Spinal cord (tissue), 10 donors: ENCODE data around the gene FCN3. TPM values are rescaled to one million over a fixed set of nuclear protein-coding genes. Genes with fewer than 3 reads are reported as not detected.

Experiments used
- DNase-seq, 6 donors: peaks; one replicate each; pipeline versions ENCODE4 v3.0.0 to v3.0.0-alpha.2; 2013 to 2015; ENCODE audit warnings: low spot score in 6 of 6, low read depth in 4 of 6
- H3K27ac ChIP-seq: one replicate; pipeline ENCODE4 v1.5.1; 2013; ENCODE audit warnings: low read depth, low read length, control low read depth
- H3K27me3 ChIP-seq: one replicate; pipeline ENCODE4 v1.6.1; 2013; ENCODE audit warnings: low read length; ENCODE audit not compliant: control insufficient read depth, insufficient read depth
- H3K36me3 ChIP-seq: one replicate; pipeline ENCODE4 v1.6.1; 2013; ENCODE audit warnings: low read length; ENCODE audit not compliant: control insufficient read depth, insufficient read depth
- H3K4me1 ChIP-seq: one replicate; pipeline ENCODE4 v1.6.1; 2013; ENCODE audit warnings: low read length; ENCODE audit not compliant: control insufficient read depth, insufficient read depth
- H3K4me3 ChIP-seq: one replicate; pipeline ENCODE4 v1.5.1; 2013; ENCODE audit warnings: low read depth, low read length, control low read depth
- H3K9me3 ChIP-seq: one replicate; pipeline ENCODE4 v1.6.1; 2013; ENCODE audit warnings: low read length; ENCODE audit not compliant: control insufficient read depth, insufficient read depth
- WGBS: methylation state at CpG from one replicate; pipeline ENCODE4 v1.1.5; 2013; ENCODE audit warnings: missing lambda C conversion rate; ENCODE audit not compliant: insufficient coverage; 5-methylcytosine and 5-hydroxymethylcytosine counted together
- polyA plus RNA-seq, 2 donors: library from polyadenylated mRNA; unstranded; fragments of 120-200 nt; gene quantifications; one replicate each; pipeline ENCODE4 v1.2.1, GENCODE V29; 2013; ENCODE audit not compliant: insufficient read length in 2 of 2
- total RNA-seq, 2 donors: library from RNA; depleted of rRNA in 1 of 2; stranded (reverse); fragments of 120-200 nt in 1 of 2; fragments of >200 nt in 1 of 2; gene quantifications; one replicate each; pipeline versions ENCODE4 v1.2.3 to v1.2.4, GENCODE V29; 2013 to 2014
- donor health status: healthy.

Gene FCN3
- total and polyA plus RNA-seq, 4 donors = 0.27 to 0.44 TPM; not detected in 2

GRCh38 chr1:27381969-27382762, 7.5 kb upstream of the FCN3 start:
- H3K27ac ChIP-seq = no peak overlapping the region
- no peak for DNase-seq
- H3K27me3 ChIP-seq = peaks cover 3% of the 10 kb centered on the region
- no peak overlapping the region for H3K4me3 ChIP-seq
- no peaks in the 10 kb centered on the region for H3K36me3 ChIP-seq
- H3K9me3 ChIP-seq = no peaks in the 10 kb centered on the region
- peaks cover 23% of the 10 kb centered on the region for H3K4me1 ChIP-seq
- WGBS = 61% methylated on average over 8 of the region's 18 CpGs

- Histone ChIP-seq H3K27ac (no peak overlapping the region), H3K9me3 (no peaks in the 10 kb centered on the region), H3K4me1 (peaks cover 23% of the 10 kb centered on the region), H3K36me3 (no peaks in the 10 kb centered on the region), H3K27me3 (peaks cover 3% of the 10 kb centered on the region), H3K4me3 (no peak overlapping the region)
- WGBS = 61% methylated on average over 8 of the region's 12 CpGs
- DNase-seq = no peak
Observed at GRCh38 chr1:27380766-27381733, 6.4 kb upstream of the FCN3 start.

GRCh38 chr1:27380224-27380623, 5.6 kb upstream of the FCN3 start:
- Histone ChIP-seq H3K9me3 (no peaks in the 10 kb centered on the region), H3K27ac (no peak overlapping the region), H3K4me3 (no peak overlapping the region), H3K36me3 (no peaks in the 10 kb centered on the region), H3K4me1 (peaks cover 23% of the 10 kb centered on the region), H3K27me3 (peaks cover 3% of the 10 kb centered on the region)
- DNase-seq = no peak
- WGBS = 85% methylated on average over 3 of the region's 4 CpGs

- peaks cover 3% of the 10 kb centered on the region for H3K27me3 ChIP-seq
- H3K4me1 ChIP-seq = peaks cover 23% of the 10 kb centered on the region
- DNase-seq = no peak
- no peak overlapping the region for H3K27ac ChIP-seq
- H3K9me3 ChIP-seq = no peaks in the 10 kb centered on the region
- whole genome bisulfite sequencing = 69% methylated on average over 11 of the region's 11 CpGs
- H3K36me3 ChIP-seq = no peaks in the 10 kb centered on the region
- H3K4me3 ChIP-seq = no peak overlapping the region
Observed at GRCh38 chr1:27379564-27380122, 5.0 kb upstream of the FCN3 start.

GRCh38 chr1:27377760-27378495, 3.3 kb upstream of the FCN3 start:
- DNase-seq = no peak
- WGBS = 87% methylated on average over 7 of the region's 12 CpGs
- Histone ChIP-seq H3K4me1 (peaks cover 21% of the 10 kb centered on the region), H3K27ac (no peak overlapping the region), H3K27me3 (peaks cover 3% of the 10 kb centered on the region), H3K36me3 (no peaks in the 10 kb centered on the region), H3K9me3 (no peaks in the 10 kb centered on the region), H3K4me3 (no peak overlapping the region)

- no peak for DNase-seq
- Histone ChIP-seq H3K27ac (no peak overlapping the region), H3K9me3 (no peaks in the 10 kb centered on the region), H3K4me3 (no peak overlapping the region), H3K36me3 (no peaks in the 10 kb centered on the region), H3K4me1 (no peaks in the 10 kb centered on the region), H3K27me3 (no peaks in the 10 kb centered on the region)
- 91% methylated on average over 9 of the region's 11 CpGs for WGBS
Observed at GRCh38 chr1:27372808-27373690, 1.6 kb downstream of the FCN3 start.

GRCh38 chr1:27372022-27372807, 2.4 kb downstream of the FCN3 start:
- Histone ChIP-seq H3K27me3 (peaks cover 6% of the 10 kb centered on the region), H3K27ac (no peak overlapping the region), H3K4me1 (peaks cover 1% of the 10 kb centered on the region), H3K36me3 (no peaks in the 10 kb centered on the region), H3K9me3 (no peaks in the 10 kb centered on the region), H3K4me3 (no peak overlapping the region)
- DNase-seq = no peak
- WGBS = 90% methylated on average over 13 of the region's 19 CpGs

GRCh38 chr1:27368869-27369582, 5.6 kb downstream of the FCN3 start:
- WGBS = 76% methylated on average over 13 of the region's 13 CpGs
- no peak overlapping the region for H3K27ac ChIP-seq
- H3K9me3 ChIP-seq = no peaks in the 10 kb centered on the region
- H3K36me3 ChIP-seq = peaks cover 2% of the 10 kb centered on the region
- peaks cover 13% of the 10 kb centered on the region for H3K27me3 ChIP-seq
- DNase-seq = no peak
- no peak overlapping the region for H3K4me3 ChIP-seq
- H3K4me1 ChIP-seq = peaks cover 25% of the 10 kb centered on the region
